Osteocyte (in vitro differentiated cells): Measurements from ENCODE around the gene LRFN2. TPM values are rescaled to one million over a fixed set of nuclear protein-coding genes. Genes with fewer than 3 reads are reported as not detected.

Experiments
- DNase-seq: peaks from one replicate; pipeline ENCODE4 v3.0.0; 2021; ENCODE audit warnings: mixed read lengths; ENCODE audit not compliant: unreplicated experiment; ENCODE audit errors: extremely low spot score
- H3K27ac Mint-ChIP-seq: one replicate; pipeline ENCODE4 v1.8.0; 2021; ENCODE audit warnings: mild to moderate bottlenecking, mixed read lengths; ENCODE audit not compliant: unreplicated experiment
- H3K27me3 Mint-ChIP-seq: one replicate; pipeline ENCODE4 v1.8.0; 2021; ENCODE audit warnings: mixed read lengths; ENCODE audit not compliant: unreplicated experiment
- H3K36me3 Mint-ChIP-seq: one replicate; pipeline ENCODE4 v1.8.0; 2021; ENCODE audit warnings: mixed read lengths; ENCODE audit not compliant: unreplicated experiment
- H3K4me1 Mint-ChIP-seq: one replicate; pipeline ENCODE4 v1.8.0; 2021; ENCODE audit warnings: mixed read lengths; ENCODE audit not compliant: unreplicated experiment
- H3K4me3 Mint-ChIP-seq: one replicate; pipeline ENCODE4 v1.8.0; 2021; ENCODE audit warnings: mild to moderate bottlenecking, moderate library complexity, mixed read lengths; ENCODE audit not compliant: unreplicated experiment
- H3K9me3 Mint-ChIP-seq: one replicate; pipeline ENCODE4 v1.8.0; 2021; ENCODE audit warnings: mixed read lengths; ENCODE audit not compliant: unreplicated experiment
- total RNA-seq: library from RNA; stranded (reverse); gene quantifications from 2 replicates; pipeline ENCODE4 v1.2.1, GENCODE V29; 2021
- TF ChIP-seq, protein P1 (sequence below): fragments of 200-600 bp; sonication (generic); IDR thresholded peaks from 2 replicates; pipeline ENCODE4 v1.5.0; 2021; ENCODE audit warnings: antibody characterized with exemption, mild to moderate bottlenecking, moderate library complexity

Gene LRFN2
- total RNA-seq, 1 donor from 2014 or later, result not detected

DNA sequence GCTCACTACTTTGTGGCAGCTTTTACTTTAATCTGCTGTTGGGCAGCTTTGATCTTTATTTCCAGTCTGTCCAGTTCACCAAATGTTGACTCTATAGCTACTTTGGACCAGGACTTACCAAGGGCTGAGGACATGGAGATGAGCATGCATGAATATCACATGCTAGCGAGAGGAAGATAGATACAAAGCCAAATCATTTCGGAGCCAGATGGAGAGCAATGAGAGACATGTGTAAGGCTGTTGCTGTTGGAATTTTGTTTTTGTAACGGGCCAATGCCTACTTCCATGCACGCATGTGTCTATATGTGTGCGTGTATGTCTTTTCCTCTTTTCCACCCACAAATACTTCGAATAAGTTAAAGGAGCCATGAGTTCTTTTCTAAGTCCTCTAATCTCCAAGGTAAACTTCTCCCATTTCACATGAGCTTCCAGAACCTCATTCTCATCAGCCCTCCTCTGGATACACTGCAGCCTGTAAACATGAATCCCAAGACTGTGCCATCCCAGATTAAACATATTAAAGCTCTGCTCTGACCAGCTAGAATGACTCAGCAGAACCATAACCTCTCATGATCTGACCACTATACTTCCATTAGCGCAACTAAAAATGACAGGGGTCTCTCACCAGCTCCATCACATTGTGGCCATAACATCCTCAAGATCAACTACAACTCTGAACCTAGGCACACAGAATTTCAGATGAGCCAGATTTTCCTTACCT, 160.7 kb downstream of the LRFN2 start:
- DNase-seq, result no peak
- Mint-ChIP-seq H3K4me1 (no peaks in the 10 kb centered on the region), H3K27me3 (peaks cover 16% of the 10 kb centered on the region), H3K4me3 (no peak overlapping the region), H3K36me3 (no peaks in the 10 kb centered on the region), H3K9me3 (no peaks in the 10 kb centered on the region), H3K27ac (no peak overlapping the region)
- TF ChIP-seq, protein P1, sequence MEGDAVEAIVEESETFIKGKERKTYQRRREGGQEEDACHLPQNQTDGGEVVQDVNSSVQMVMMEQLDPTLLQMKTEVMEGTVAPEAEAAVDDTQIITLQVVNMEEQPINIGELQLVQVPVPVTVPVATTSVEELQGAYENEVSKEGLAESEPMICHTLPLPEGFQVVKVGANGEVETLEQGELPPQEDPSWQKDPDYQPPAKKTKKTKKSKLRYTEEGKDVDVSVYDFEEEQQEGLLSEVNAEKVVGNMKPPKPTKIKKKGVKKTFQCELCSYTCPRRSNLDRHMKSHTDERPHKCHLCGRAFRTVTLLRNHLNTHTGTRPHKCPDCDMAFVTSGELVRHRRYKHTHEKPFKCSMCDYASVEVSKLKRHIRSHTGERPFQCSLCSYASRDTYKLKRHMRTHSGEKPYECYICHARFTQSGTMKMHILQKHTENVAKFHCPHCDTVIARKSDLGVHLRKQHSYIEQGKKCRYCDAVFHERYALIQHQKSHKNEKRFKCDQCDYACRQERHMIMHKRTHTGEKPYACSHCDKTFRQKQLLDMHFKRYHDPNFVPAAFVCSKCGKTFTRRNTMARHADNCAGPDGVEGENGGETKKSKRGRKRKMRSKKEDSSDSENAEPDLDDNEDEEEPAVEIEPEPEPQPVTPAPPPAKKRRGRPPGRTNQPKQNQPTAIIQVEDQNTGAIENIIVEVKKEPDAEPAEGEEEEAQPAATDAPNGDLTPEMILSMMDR, result no peak

DNA sequence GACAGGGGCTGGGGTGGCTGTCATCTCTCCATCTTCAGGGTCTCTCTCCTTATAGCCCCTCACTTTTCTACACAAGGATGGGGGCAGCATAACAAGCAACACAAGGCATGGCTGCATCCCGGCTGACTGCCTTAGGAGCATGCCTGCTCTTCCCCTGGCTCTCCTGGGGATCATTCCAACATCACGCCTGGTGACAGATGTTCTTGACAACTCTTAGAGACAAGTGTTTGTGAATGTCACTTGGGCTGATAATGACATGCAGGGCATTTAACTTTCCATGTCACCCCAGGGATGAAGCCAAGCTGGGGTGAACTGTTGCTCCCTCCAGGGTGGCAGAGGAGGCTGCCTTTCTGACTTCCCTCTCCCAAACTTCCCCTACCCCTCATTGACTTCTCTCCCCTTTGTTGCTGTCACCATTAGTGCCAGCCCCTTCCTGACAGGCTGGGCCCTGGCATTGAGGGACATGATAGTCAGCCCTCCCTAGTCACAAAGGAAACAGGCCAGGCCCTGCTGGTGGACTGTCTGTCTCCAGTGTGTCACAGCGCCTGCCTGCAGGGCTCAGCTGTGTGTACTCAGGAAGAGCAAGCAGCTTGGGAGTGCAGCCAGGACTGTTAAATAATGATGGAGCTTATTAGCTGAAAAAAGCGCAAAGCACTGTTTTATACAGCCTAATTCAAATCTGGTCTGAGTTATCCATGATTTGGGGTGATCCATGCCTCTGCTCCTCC, 161.8 kb downstream of the LRFN2 start:
- no peak for DNase-seq
- Mint-ChIP-seq H3K9me3 (no peaks in the 10 kb centered on the region), H3K27ac (no peak overlapping the region), H3K36me3 (no peaks in the 10 kb centered on the region), H3K27me3 (peaks cover 20% of the 10 kb centered on the region), H3K4me3 (no peak overlapping the region), H3K4me1 (no peaks in the 10 kb centered on the region)
- TF ChIP-seq, protein P1, result no peak

DNA sequence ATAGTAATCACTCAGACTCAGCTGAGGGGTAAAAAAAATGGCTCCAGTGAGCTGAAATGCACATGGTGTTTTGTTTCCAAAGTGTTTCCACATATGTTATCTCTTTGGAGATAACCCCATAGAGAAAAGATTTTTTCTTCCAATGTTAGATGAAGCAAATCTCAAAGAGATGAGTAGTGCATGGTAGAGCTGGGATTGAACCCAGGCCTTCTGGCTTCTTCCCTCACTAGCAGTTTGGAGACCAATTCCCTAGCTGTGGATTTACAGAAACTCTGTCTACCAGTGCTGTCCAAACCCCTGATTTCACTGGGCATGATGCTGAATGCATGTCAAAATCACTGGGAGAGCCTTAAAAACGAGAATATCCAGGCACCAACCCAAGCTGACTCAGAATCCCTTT, 165.1 kb downstream of the LRFN2 start:
- Mint-ChIP-seq H3K27ac (no peak overlapping the region), H3K4me1 (no peaks in the 10 kb centered on the region), H3K36me3 (no peaks in the 10 kb centered on the region), H3K9me3 (no peaks in the 10 kb centered on the region), H3K27me3 (peaks cover 22% of the 10 kb centered on the region), H3K4me3 (no peak overlapping the region)
- TF ChIP-seq, protein P1, result no peak
- no peak for DNase-seq

DNA sequence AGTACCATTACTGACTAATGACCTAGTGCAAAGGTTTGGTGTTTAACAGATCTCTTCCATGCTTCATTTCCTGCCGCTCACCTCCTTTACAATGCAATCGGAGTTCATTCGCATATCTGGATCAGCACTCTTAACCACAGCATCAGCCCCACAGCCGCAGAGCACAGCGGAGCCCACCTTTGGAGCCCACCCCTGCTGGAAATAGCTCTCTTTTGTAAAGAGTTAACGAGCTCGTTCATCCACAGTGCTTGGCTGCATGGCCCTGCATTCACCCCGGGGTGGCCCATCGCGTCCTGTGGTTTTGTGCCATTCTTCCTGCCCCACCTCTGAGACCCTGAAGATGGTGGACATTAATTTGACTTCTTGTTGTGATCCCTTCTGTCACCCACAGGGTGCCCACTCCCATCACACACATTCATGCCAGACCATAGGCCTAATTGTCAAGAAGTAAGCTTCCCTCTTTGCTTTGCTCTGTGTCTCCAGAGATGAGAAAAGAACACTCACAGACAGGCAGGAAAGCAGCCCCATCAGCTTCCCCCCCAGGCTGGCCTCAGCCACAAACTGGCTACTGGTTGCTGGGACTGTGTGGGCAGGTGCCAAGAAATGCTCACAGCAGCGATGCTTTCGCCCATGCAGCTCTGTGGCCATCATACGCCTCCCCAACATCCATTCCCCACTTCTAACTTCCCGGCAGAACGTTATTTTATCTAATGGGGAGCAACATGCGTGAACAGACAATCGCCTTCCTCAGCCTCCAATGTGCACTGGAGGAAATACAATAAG, 167.0 kb downstream of the LRFN2 start:
- TF ChIP-seq, protein P1, result no peak
- no peaks in the 10 kb centered on the region for H3K36me3 Mint-ChIP-seq
- DNase-seq, result no peak
- H3K9me3 Mint-ChIP-seq, result no peaks in the 10 kb centered on the region
- no peak overlapping the region for H3K27ac Mint-ChIP-seq
- H3K4me3 Mint-ChIP-seq, result no peak overlapping the region
- H3K4me1 Mint-ChIP-seq, result no peaks in the 10 kb centered on the region
- H3K27me3 Mint-ChIP-seq, result peaks cover 22% of the 10 kb centered on the region

DNA sequence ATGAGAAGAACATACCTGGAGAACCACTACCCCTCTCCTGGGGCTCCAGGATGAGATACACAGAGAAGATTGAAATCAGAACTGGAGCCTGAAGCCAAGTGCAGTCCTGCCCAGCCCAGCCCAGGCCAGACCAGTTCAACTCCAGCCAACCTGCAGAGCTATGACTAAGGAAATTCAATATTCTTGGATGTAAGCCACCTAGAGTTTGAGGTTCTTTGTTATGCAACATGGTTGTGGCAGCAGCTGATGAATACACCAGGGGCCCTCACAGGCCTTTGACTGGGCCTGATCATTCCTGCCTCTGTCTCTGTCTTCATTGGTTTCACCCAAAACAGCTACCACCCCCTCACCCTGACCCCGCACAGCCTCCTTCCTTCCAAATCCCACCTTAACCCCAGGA, 167.8 kb downstream of the LRFN2 start:
- Mint-ChIP-seq H3K4me3 (no peak overlapping the region), H3K27ac (no peak overlapping the region), H3K4me1 (no peaks in the 10 kb centered on the region), H3K9me3 (no peaks in the 10 kb centered on the region), H3K27me3 (peaks cover 18% of the 10 kb centered on the region), H3K36me3 (no peaks in the 10 kb centered on the region)
- TF ChIP-seq, protein P1, result no peak
- DNase-seq, result no peak
